DLD1 (cell line): ENCODE measurements around the gene E2F2.

Source experiments
- in situ Hi-C: cut with HindIII; loops from 2 replicates; pipeline ENCODE4 v1.10.0; 2017; ENCODE audit warnings: low sequenced_read_pairs

E2F2 gene

GRCh38 chr1:23563003-23563402 is 32.0 kb upstream of the E2F2 start:
- in situ Hi-C loops = no loop called here

- in situ Hi-C loops = no loop called here
Measured at GRCh38 chr1:23562137-23562876, 31.3 kb upstream of the E2F2 start.

- in situ Hi-C loops = no loop called here
Measured at GRCh38 chr1:23561813-23562100, 30.7 kb upstream of the E2F2 start.

- in situ Hi-C loops = no loop called here
Measured at GRCh38 chr1:23561076-23561812, 30.2 kb upstream of the E2F2 start.

- in situ Hi-C loops = no loop called here
Measured at GRCh38 chr1:23559985-23560741, 29.1 kb upstream of the E2F2 start.

- in situ Hi-C loops = no loop called here
Measured at GRCh38 chr1:23559136-23559984, 28.3 kb upstream of the E2F2 start, which contains the start of gene ID3. Gene ID3 (minus strand): TSS chr1:23559501. CDS start chr1:23559426, 75 bp downstream.

GRCh38 chr1:23558872-23559135 is 27.8 kb upstream of the E2F2 start:
- in situ Hi-C loops = no loop called here

- in situ Hi-C loops = no loop called here
Measured at GRCh38 chr1:23558140-23558871, 27.3 kb upstream of the E2F2 start.

GRCh38 chr1:23557471-23558124 is 26.6 kb upstream of the E2F2 start:
- in situ Hi-C loops = no loop called here

- in situ Hi-C loops = no loop called here
Measured at GRCh38 chr1:23556635-23557470, 25.8 kb upstream of the E2F2 start.

- in situ Hi-C loops = no loop called here
Measured at GRCh38 chr1:23555986-23556634, 25.1 kb upstream of the E2F2 start.

- in situ Hi-C loops = no loop called here
Measured at GRCh38 chr1:23555270-23555985, 24.4 kb upstream of the E2F2 start.

GRCh38 chr1:23554481-23555269 is 23.6 kb upstream of the E2F2 start:
- in situ Hi-C loops = no loop called here

GRCh38 chr1:23554127-23554480 is 23.1 kb upstream of the E2F2 start:
- in situ Hi-C loops = no loop called here

- in situ Hi-C loops = no loop called here
Measured at GRCh38 chr1:23553231-23554126, 22.4 kb upstream of the E2F2 start.

GRCh38 chr1:23551849-23552248 is 20.8 kb upstream of the E2F2 start:
- in situ Hi-C loops = no loop called here
